Body of pancreas (tissue), 4 donors: ENCODE results near the gene IFNA2.

Experiments used
- CTCF ChIP-seq, 7 experiments: fragments of 450-650 bp in 4 of 7; fragments of 200-600 bp in 3 of 7; sonication (generic) in 3 of 7; IDR thresholded peaks; one replicate each; pipeline ENCODE4 v1.5.1; 2016 to 2019; ENCODE audit warnings: antibody characterized with exemption in 7 of 7
- POLR2A ChIP-seq, 3 donors: fragments of 450-650 bp; IDR thresholded peaks; one replicate each; pipeline ENCODE4 v1.6.1; 2016; ENCODE audit warnings: antibody characterized with exemption in 3 of 3, mild to moderate bottlenecking in 2 of 3

- no peak for TF ChIP-seq CTCF (IDR thresholded peaks at IDR 0.05)
- TF ChIP-seq POLR2A (IDR thresholded peaks at IDR 0.05) = no peak
Observed at GRCh38 chr9:21428235-21428634, 43.0 kb upstream of the IFNA2 start.
